SK-N-MC (cell line): ENCODE measurements around the gene IQCE.

Source experiments
- FOXP2 ChIP-seq: optimal IDR thresholded peaks from 2 replicates; pipeline ENCODE3; 2011; ENCODE audit warnings: mild to moderate bottlenecking, moderate library complexity; ENCODE audit not compliant: insufficient read depth; ENCODE audit errors: extremely low read length, control extremely low read depth
- POLR2AphosphoS5 ChIP-seq: IDR thresholded peaks from 2 replicates; pipeline ENCODE4 v1.6.1; 2012; ENCODE audit warnings: mild to moderate bottlenecking, low read depth, low read length, borderline replicate concordance

- TF ChIP-seq POLR2AphosphoS5 (no peak), FOXP2 (no peak)
These were observed 64.3 kb downstream of the IQCE start for GRCh38 chr7:2622869-2623697.
